Endothelial cell of umbilical vein (primary cell): ENCODE data around the gene FAM20A. TPM values are rescaled to one million over a fixed set of nuclear protein-coding genes. Genes with fewer than 3 reads are reported as not detected.

Experiments used
- BruUV-seq: library from RNA; stranded (reverse); fragments of 400-500 nt; replicated peaks from 2 replicates; lab custom pipeline; 2021; lab: Mats Ljungman, UMichigan
- CTCF ChIA-PET: fragments of 300-600, 350-600 bp; sonication (Branson Sonifier 250); formaldehyde crosslinking; loops from one replicate; lab custom pipeline; 2021; ENCODE audit warnings: antibody characterized with exemption, inconsistent platforms; lab: Charles Lee
- POLR2A ChIA-PET: fragments of 300-600, 350-600 bp; sonication (Branson Sonifier 250); formaldehyde crosslinking; loops from one replicate; lab custom pipeline; 2021; ENCODE audit warnings: antibody characterized with exemption, inconsistent platforms; lab: Charles Lee
- DNase-seq: peaks from one replicate; pipeline ENCODE4 v3.0.0-alpha.2; 2011; ENCODE audit warnings: low read depth, low spot score
- FAIRE-seq: peaks from 2 replicates; lab custom pipeline; 2011; peaks lifted over from hg19 to GRCh38; lab: Jason Lieb, UNC
- H2AFZ ChIP-seq: 2 replicates; pipeline ENCODE4 v1.6.0; 2012; ENCODE audit warnings: low read depth, low read length, control low read depth, inconsistent platforms
- H3K27ac ChIP-seq: 2 replicates; pipeline ENCODE4 v1.5.1; 2011; ENCODE audit warnings: low read depth, mild to moderate bottlenecking, control low read depth, low read length, moderate library complexity; ENCODE audit not compliant: insufficient read depth
- H3K27me3 ChIP-seq, 2 experiments: 2 replicates each; pipeline versions ENCODE4 v1.6.0 to v1.6.1; 2011; ENCODE audit warnings: low read length in 2 of 2, mixed read lengths in 1 of 2; ENCODE audit not compliant: control insufficient read depth in 2 of 2, insufficient read depth in 2 of 2
- H3K36me3 ChIP-seq, 2 experiments: 2 replicates in 1 of 2; 3 replicates in 1 of 2; pipeline ENCODE4 v1.5.1; 2011; ENCODE audit warnings: low read length in 2 of 2, mild to moderate bottlenecking in 1 of 2, moderate library complexity in 1 of 2; ENCODE audit not compliant: control insufficient read depth in 2 of 2, insufficient read depth in 2 of 2; ENCODE audit errors: extremely low read depth in 1 of 2
- H3K4me1 ChIP-seq: 3 replicates; pipeline ENCODE4 v1.5.1; 2011; ENCODE audit warnings: mild to moderate bottlenecking, low read length; ENCODE audit not compliant: control insufficient read depth, insufficient read depth; ENCODE audit errors: extremely low read depth
- H3K4me2 ChIP-seq: 2 replicates; pipeline ENCODE4 v1.6.1; 2011; ENCODE audit warnings: low read length, control low read depth, mixed read lengths; ENCODE audit not compliant: insufficient read depth
- H3K4me3 ChIP-seq, 3 experiments: fragments of 200-600 bp in 1 of 3; sonication (generic), shearing (Covaris generic) in 1 of 3; replicated peaks in 1 of 3; 2 replicates each; pipeline ENCODE4 v1.5.1; 2011 to 2016; ENCODE audit warnings: control low read depth in 3 of 3, low read length in 3 of 3, mild to moderate bottlenecking in 2 of 3, inconsistent platforms in 1 of 3, low read depth in 1 of 3, moderate library complexity in 1 of 3; ENCODE audit not compliant: insufficient read depth in 1 of 3
- H3K79me2 ChIP-seq: 2 replicates; pipeline ENCODE4 v1.6.0; 2012; ENCODE audit warnings: low read length, inconsistent platforms; ENCODE audit not compliant: control insufficient read depth, insufficient read depth
- H3K9ac ChIP-seq: replicated peaks from 2 replicates; pipeline ENCODE3; 2011; ENCODE audit warnings: low read length, control low read depth; ENCODE audit not compliant: insufficient read depth; ENCODE audit errors: extremely low read depth
- H3K9me1 ChIP-seq: replicated peaks from 3 replicates; pipeline ENCODE4 v1.6.0; 2011; ENCODE audit warnings: mild to moderate bottlenecking, low read length; ENCODE audit not compliant: control insufficient read depth, insufficient read depth; ENCODE audit errors: extremely low read depth
- H3K9me3 ChIP-seq: replicated peaks from 2 replicates; pipeline ENCODE4 v1.5.1; 2012; ENCODE audit warnings: low read length, inconsistent platforms; ENCODE audit not compliant: control insufficient read depth, insufficient read depth
- H4K20me1 ChIP-seq: replicated peaks from 2 replicates; pipeline ENCODE3; 2011; ENCODE audit warnings: mild to moderate bottlenecking, low read length; ENCODE audit not compliant: control insufficient read depth, insufficient read depth; ENCODE audit errors: extremely low read depth
- CTCF ChIP-seq, 2 donors: IDR thresholded peaks; 1 replicate in 1 of 2; 2 replicates in 1 of 2; pipeline ENCODE4 v1.5.1; 2011; ENCODE audit warnings: low read length in 2 of 2, mild to moderate bottlenecking in 2 of 2, moderate library complexity in 2 of 2, control low read depth in 1 of 2, inconsistent platforms in 1 of 2, low read depth in 1 of 2; ENCODE audit not compliant: insufficient read depth in 1 of 2; ENCODE audit errors: extremely low read depth in 1 of 2
- EZH2 ChIP-seq: IDR thresholded peaks from 2 replicates; pipeline ENCODE4 v1.6.1; 2012; ENCODE audit warnings: borderline replicate concordance, low read depth, mild to moderate bottlenecking, moderate library complexity, low read length, inconsistent platforms; ENCODE audit not compliant: severe bottlenecking
- FOS ChIP-seq: IDR thresholded peaks from 2 replicates; pipeline ENCODE4 v1.6.1; 2011; ENCODE audit warnings: mild to moderate bottlenecking, low read length, moderate library complexity, borderline replicate concordance; ENCODE audit not compliant: insufficient read depth
- GATA2 ChIP-seq: IDR thresholded peaks from 2 replicates; pipeline ENCODE4 v1.7.0; 2011; ENCODE audit warnings: low read depth, mild to moderate bottlenecking, moderate library complexity, mixed read lengths, low read length; ENCODE audit not compliant: insufficient read length, insufficient read depth
- JUN ChIP-seq: IDR thresholded peaks from 2 replicates; pipeline ENCODE4 v1.6.1; 2011; ENCODE audit warnings: borderline replicate concordance, low read depth; ENCODE audit not compliant: insufficient read length, insufficient read depth
- MAX ChIP-seq: IDR thresholded peaks from 2 replicates; pipeline ENCODE4 v1.6.1; 2011; ENCODE audit not compliant: insufficient read depth, insufficient read length
- MYC ChIP-seq: IDR thresholded peaks from one replicate; pipeline ENCODE4 v1.6.1; 2011; ENCODE audit warnings: mild to moderate bottlenecking, low read depth, low read length
- POLR2A ChIP-seq: IDR thresholded peaks from 2 replicates; pipeline ENCODE4 v1.6.1; 2012; ENCODE audit warnings: low read depth, mild to moderate bottlenecking, control low read depth, low read length
- POLR2AphosphoS5 ChIP-seq: IDR thresholded peaks from 2 replicates; pipeline ENCODE4 v1.6.1; 2012; ENCODE audit warnings: low read depth, mild to moderate bottlenecking, control low read depth, low read length, moderate library complexity; ENCODE audit not compliant: insufficient read depth
- dilution Hi-C: fragments of 300-500 bp; cut with MboI; formaldehyde crosslinking; loops from one replicate; pipeline ENCODE4 v1.15.0; 2019; ENCODE audit warnings: low sequenced_read_pairs; ENCODE audit not compliant: extremely low pct_ligation_motif_present
- intact Hi-C: fragments of 100-400 bp; cut with micrococcal nuclease; formaldehyde crosslinking; loops from one replicate; pipeline ENCODE4 v1.10.0; 2022
- polyA plus RNA-seq, 4 experiments: library from polyadenylated mRNA; depleted of rRNA in 3 of 4; stranded (reverse) in 3 of 4; unstranded in 1 of 4; fragments of >200 nt; gene quantifications; 2 replicates each; pipeline versions ENCODE4 v1.2.1 to v1.2.3, GENCODE V29; 2011 to 2012; ENCODE audit warnings: missing spikeins in 1 of 4
- total RNA-seq: library from RNA; stranded (reverse); gene quantifications from 2 replicates; pipeline ENCODE4 v1.2.3, GENCODE V29; 2021

Gene FAM20A
- total and polyA plus RNA-seq, 2 donors (not counting 3 experiments of a cell fraction or from before 2014, with no cell fraction given): not detected

- peaks cover 0 to 3% of the 10 kb centered on the region in 2 experiments for H3K27me3 ChIP-seq
- no peaks in the 10 kb centered on the region for H3K36me3 ChIP-seq
- ChIA-PET POLR2A (no interaction called here), CTCF (interaction anchor here (0.9 to 1.9 kb wide), 3 partner anchors 21 to 59 kb away, joined by 3 to 9 read pairs (median 3); no protein-coding TSS in a partner anchor)
- H4K20me1 ChIP-seq: no peaks in the 10 kb centered on the region
- dilution Hi-C loops (no loop called here), intact Hi-C loops (no loop called here)
- DNase-seq (no peak), FAIRE-seq (no peak)
- no peaks in the 10 kb centered on the region for H3K79me2 ChIP-seq
- no peak for TF ChIP-seq EZH2
- no peak for TF ChIP-seq GATA2
- TF ChIP-seq POLR2A: no peak
- no peak for TF ChIP-seq POLR2AphosphoS5
- TF ChIP-seq CTCF (IDR thresholded peaks at IDR 0.05; ENCODE audit: extremely low read depth in 1 of 2, insufficient read depth in 1 of 2, low read depth in 1 of 2, low read length in 2 of 2): no peak
- TF ChIP-seq JUN: no peak
- no peak for TF ChIP-seq MYC
- no peak for TF ChIP-seq MAX
- no peak for TF ChIP-seq FOS
- H3K27ac ChIP-seq: no peak overlapping the region
- H3K9me3 ChIP-seq: no peaks in the 10 kb centered on the region
- no peak overlapping the region for H3K4me2 ChIP-seq
- H2AFZ ChIP-seq: no peak overlapping the region
- H3K9me1 ChIP-seq: no peaks in the 10 kb centered on the region
- BruUV-seq: no TSS peak
- H3K9ac ChIP-seq: no peak overlapping the region
- no peaks in the 10 kb centered on the region for H3K4me1 ChIP-seq
- H3K4me3 ChIP-seq: no peak overlapping the region
Observed at GRCh38 chr17:68592682-68593641, 8.2 kb downstream of the FAM20A start.
